OCI-LY3 (cell line): ENCODE measurements around the gene SLC32A1.

Source experiments
- H2AFZ ChIP-seq: fragments of 200-600, 300-600 bp; shearing (Covaris generic); 2 replicates; pipeline ENCODE4 v1.6.0; 2014; ENCODE audit warnings: antibody characterized with exemption, low read depth, low read length
- H3K27ac ChIP-seq: fragments of 200-600, 300-600 bp; sonication (generic); 2 replicates; pipeline ENCODE4 v1.5.1; 2014; ENCODE audit warnings: mild to moderate bottlenecking, low read length, moderate library complexity, mixed read lengths
- H3K27me3 ChIP-seq: fragments of 200-600, 300-600 bp; sonication (generic); 2 replicates; pipeline ENCODE4 v1.6.1; 2014; ENCODE audit warnings: low read depth, low read length, mixed read lengths
- H3K36me3 ChIP-seq: fragments of 200-600, 300-600 bp; sonication (generic); replicated peaks from 2 replicates; pipeline ENCODE3; 2014; ENCODE audit warnings: low read depth, low read length, mixed read lengths
- H3K4me1 ChIP-seq: fragments of 300-600, 200-600 bp; sonication (generic); 2 replicates; pipeline ENCODE4 v1.6.1; 2014; ENCODE audit warnings: low read length, mixed read lengths
- H3K4me2 ChIP-seq: fragments of 200-600, 300-600 bp; sonication (generic); 2 replicates; pipeline ENCODE4 v1.6.1; 2014; ENCODE audit warnings: low read length, mixed read lengths
- H3K4me3 ChIP-seq: fragments of 300-600, 200-600 bp; sonication (generic); 2 replicates; pipeline ENCODE4 v1.5.1; 2014; ENCODE audit warnings: antibody characterized with exemption, mild to moderate bottlenecking, low read length, moderate library complexity
- H3K79me2 ChIP-seq: fragments of 300-600, 200-600 bp; shearing (Covaris generic); 2 replicates; pipeline ENCODE4 v1.6.1; 2014; ENCODE audit warnings: mild to moderate bottlenecking, low read length, mixed read lengths
- H3K9ac ChIP-seq: fragments of 300-600, 200-600 bp; shearing (Covaris generic); 2 replicates; pipeline ENCODE4 v1.6.0; 2014; ENCODE audit warnings: mild to moderate bottlenecking, low read length, moderate library complexity
- H3K9me3 ChIP-seq: fragments of 200-600, 300-600 bp; shearing (Covaris generic); 2 replicates; pipeline ENCODE4 v1.6.1; 2014; ENCODE audit warnings: low read length, mixed read lengths; ENCODE audit not compliant: insufficient read depth
- H4K20me1 ChIP-seq: fragments of 200-600, 300-600 bp; sonication (generic); 2 replicates; pipeline ENCODE4 v1.6.1; 2016; ENCODE audit warnings: low read length, mixed read lengths; ENCODE audit not compliant: insufficient read depth
- EZH2phosphoT487 ChIP-seq: fragments of 200-600 bp; shearing (Covaris generic); IDR thresholded peaks from 2 replicates; pipeline ENCODE4 v1.6.1; 2018; ENCODE audit warnings: antibody characterized with exemption, mixed run types, low read depth
- TF ChIP-seq, protein P1 (sequence below): fragments of 200-600, 300-600 bp; sonication (generic); IDR thresholded peaks from 2 replicates; pipeline ENCODE4 v1.5.1; 2014; ENCODE audit warnings: antibody characterized with exemption, low read length, low read depth

Gene SLC32A1

DNA sequence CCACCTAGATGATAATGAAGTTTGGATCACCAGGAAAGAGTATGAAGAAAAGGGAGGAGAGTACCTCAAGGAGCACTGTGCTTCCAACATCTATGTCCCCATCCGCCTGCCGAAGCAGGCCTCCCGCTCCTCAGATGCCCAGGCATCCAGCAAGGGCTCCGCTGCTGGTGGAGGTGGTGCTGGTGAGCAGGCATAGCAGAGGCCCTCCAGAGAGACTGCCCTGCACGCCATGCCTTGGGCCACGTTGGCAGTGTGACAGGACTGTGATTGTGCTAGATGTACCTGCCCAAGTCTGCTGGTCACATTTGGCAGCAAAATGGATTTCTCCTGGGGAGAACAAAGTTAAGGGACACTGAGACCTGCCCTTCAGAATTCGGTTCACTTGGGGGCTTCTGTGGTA, 47.3 kb downstream of the SLC32A1 start:
- H3K36me3 ChIP-seq, result peaks cover 56% of the 10 kb centered on the region
- no peak for TF ChIP-seq EZH2phosphoT487
- TF ChIP-seq, protein P1, sequence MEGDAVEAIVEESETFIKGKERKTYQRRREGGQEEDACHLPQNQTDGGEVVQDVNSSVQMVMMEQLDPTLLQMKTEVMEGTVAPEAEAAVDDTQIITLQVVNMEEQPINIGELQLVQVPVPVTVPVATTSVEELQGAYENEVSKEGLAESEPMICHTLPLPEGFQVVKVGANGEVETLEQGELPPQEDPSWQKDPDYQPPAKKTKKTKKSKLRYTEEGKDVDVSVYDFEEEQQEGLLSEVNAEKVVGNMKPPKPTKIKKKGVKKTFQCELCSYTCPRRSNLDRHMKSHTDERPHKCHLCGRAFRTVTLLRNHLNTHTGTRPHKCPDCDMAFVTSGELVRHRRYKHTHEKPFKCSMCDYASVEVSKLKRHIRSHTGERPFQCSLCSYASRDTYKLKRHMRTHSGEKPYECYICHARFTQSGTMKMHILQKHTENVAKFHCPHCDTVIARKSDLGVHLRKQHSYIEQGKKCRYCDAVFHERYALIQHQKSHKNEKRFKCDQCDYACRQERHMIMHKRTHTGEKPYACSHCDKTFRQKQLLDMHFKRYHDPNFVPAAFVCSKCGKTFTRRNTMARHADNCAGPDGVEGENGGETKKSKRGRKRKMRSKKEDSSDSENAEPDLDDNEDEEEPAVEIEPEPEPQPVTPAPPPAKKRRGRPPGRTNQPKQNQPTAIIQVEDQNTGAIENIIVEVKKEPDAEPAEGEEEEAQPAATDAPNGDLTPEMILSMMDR, result no peak
- H3K9ac ChIP-seq, result no peak overlapping the region
- H3K27me3 ChIP-seq, result no peaks in the 10 kb centered on the region
- H3K4me2 ChIP-seq, result no peak overlapping the region
- no peaks in the 10 kb centered on the region for H4K20me1 ChIP-seq
- no peaks in the 10 kb centered on the region for H3K4me1 ChIP-seq
- H2AFZ ChIP-seq, result no peak overlapping the region
- H3K27ac ChIP-seq, result no peak overlapping the region
- no peaks in the 10 kb centered on the region for H3K9me3 ChIP-seq
- no peak overlapping the region for H3K4me3 ChIP-seq
- H3K79me2 ChIP-seq, result no peaks in the 10 kb centered on the region

DNA sequence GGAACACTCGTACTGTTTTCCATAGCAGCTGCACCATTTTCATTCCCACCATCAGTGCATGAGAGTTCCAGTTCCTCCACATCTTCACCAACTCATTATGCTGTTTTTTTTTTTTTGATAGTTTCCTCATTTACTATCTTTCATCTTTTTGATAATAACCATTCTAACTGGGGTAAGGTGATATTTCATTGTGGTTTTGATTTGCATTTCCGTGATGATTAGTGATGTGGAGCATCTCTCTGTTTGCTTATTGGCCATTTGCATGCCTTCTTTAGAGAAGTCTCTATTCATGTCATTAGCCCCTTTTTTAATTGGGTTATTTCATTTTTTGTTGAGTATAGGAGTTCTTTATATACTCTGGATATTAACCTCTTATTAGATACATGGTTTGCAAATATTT, 49.9 kb downstream of the SLC32A1 start:
- no peaks in the 10 kb centered on the region for H3K4me1 ChIP-seq
- no peak overlapping the region for H2AFZ ChIP-seq
- H3K9ac ChIP-seq, result no peak overlapping the region
- TF ChIP-seq, protein P1, result no peak
- no peak for TF ChIP-seq EZH2phosphoT487
- no peak overlapping the region for H3K4me2 ChIP-seq
- H3K36me3 ChIP-seq, result peaks cover 40% of the 10 kb centered on the region
- H3K9me3 ChIP-seq, result no peaks in the 10 kb centered on the region
- H3K4me3 ChIP-seq, result no peak overlapping the region
- no peak overlapping the region for H3K27ac ChIP-seq
- H3K79me2 ChIP-seq, result no peaks in the 10 kb centered on the region
- H3K27me3 ChIP-seq, result no peaks in the 10 kb centered on the region
- H4K20me1 ChIP-seq, result no peaks in the 10 kb centered on the region

DNA sequence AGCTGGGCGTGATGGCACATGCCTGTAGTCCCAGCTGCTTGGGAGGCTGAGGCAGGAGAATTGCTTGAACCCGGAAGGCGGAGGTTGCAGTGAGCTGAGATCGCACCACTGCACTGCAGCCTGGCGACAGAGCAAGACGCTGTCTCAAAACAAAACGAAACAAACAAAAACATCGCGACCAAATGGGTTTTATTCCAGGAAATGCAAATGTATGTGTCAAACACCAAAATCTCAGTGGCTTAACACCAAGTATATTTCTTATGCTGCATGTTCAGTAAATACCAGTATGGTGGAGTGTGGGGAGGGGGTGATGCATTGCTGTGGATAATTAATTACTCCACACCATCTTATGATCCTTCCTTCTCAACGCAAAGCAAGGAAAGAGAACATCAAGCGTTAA, 52.1 kb downstream of the SLC32A1 start:
- Histone ChIP-seq H3K9ac (no peak overlapping the region), H2AFZ (no peak overlapping the region), H3K27ac (no peak overlapping the region), H3K79me2 (no peaks in the 10 kb centered on the region), H3K9me3 (no peaks in the 10 kb centered on the region), H3K4me2 (no peak overlapping the region), H4K20me1 (no peaks in the 10 kb centered on the region), H3K4me1 (no peaks in the 10 kb centered on the region), H3K4me3 (no peak overlapping the region), H3K36me3 (peaks cover 30% of the 10 kb centered on the region), H3K27me3 (no peaks in the 10 kb centered on the region)
- no peak for TF ChIP-seq EZH2phosphoT487
- TF ChIP-seq, protein P1, result no peak
